M059J (cell line): ENCODE results near the gene MS4A10. TPM values are rescaled to one million over a fixed set of nuclear protein-coding genes. Genes with fewer than 3 reads are reported as not detected.

Experiments used
- DNase-seq: peaks from one replicate; pipeline ENCODE4 v3.0.0-alpha.2; 2012; ENCODE audit warnings: low read depth
- total RNA-seq: library from RNA; depleted of rRNA; stranded (reverse); fragments of >200 nt; shearing (Covaris generic); gene quantifications from 2 replicates; pipeline ENCODE4 v1.2.3, GENCODE V29; 2014

The MS4A10 gene
- total RNA-seq, 1 experiment from 2014 or later, result not detected

DNA sequence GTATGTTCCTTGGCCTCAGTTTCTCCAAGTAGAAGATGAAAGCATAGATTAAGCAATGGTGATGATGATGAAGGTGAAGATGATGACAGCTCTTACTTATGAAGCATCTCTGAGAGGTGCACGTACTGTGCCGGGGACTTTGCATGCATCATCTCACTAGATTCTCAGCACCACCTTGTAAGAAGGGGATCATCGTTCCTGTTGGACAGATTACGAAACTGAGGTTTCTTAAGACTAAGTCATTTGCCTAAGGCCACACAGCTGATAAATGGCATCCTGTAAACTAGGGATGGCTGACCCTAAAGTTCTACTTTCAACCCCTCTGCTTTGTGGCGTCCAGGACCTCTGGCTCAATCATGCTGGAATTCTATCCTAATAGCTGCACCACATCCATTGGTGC lies 19.8 kb upstream of the MS4A10 start:
- no peak for DNase-seq

DNA sequence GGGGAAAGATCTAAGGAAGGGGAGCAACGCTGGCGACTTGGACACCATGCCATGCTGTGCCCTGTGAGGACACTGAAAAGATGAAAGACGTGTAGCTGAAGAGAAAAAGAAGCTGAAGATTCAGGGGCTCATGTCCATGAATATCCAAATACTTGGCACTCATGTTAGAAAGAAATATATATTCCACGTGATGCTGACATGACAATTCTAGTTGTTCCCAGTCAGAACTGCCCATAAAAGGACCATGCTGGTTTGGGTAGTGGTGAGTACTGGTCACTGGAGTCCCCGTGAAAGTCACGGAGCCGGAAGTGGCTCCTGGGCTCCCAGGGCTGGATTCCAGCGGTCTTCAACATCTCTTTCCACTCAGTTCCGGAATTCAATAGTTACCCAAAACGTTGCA lies 18.6 kb upstream of the MS4A10 start:
- peak; percentile 31 for DNase-seq

DNA sequence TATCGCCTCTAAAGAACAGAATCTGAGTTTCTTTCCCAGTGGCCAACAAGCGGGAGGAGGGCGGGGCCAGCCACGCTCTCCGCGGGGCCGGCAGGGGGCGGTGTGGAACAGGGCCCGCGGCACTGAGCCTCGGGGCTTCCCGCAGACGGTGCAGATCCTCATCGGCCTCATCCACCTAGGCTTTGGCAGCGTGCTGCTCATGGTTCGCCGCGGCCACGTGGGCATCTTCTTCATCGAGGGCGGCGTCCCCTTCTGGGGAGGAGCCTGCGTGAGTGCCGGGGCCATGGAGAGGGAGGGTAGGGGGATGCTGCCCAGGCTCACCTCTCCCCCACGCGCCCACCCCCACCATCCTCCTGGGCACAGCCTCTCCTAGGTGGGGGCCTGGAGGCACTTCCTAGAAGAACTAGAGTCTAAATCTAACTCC lies 17.7 kb upstream of the MS4A10 start:
- no peak for DNase-seq

DNA sequence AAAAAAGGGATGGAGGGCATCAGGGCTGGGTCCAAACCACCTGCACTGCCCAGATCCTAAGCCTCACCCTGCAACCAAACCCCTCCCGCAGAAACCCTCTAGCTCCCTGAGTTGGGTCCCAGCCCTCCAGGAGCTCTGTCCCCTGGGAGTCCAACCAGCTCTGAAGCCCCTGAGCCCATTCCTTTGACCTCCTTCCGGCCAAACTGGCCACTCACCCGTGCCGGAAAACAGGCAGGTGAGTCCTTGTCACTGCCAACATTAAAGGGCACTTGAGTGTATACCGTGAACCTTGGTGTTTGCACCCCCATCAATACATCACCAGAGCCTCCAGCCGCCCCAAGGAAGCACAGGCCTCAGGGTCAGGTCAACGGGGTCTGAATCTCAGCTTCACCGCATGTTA lies 16.9 kb upstream of the MS4A10 start:
- no peak for DNase-seq

DNA sequence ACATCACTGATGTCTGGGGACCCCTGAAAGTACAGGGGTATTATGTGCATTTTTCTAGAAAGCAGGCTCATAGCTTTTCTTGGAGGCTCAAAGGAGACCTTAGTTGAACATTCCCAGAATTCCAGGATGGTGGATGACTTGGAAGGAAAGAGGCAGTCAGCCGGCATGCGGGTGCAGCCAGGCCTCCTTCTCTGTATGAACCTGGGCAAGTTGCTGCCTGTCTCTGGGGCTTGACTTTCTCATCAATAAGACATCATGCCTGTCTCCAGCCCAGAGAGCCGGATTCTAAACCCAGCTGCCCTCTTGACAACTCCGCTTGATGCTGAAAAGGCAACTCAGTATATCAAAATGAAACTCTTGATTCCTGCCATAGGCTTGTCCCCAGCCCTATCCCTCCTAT lies 15.9 kb upstream of the MS4A10 start:
- DNase-seq, result no peak

DNA sequence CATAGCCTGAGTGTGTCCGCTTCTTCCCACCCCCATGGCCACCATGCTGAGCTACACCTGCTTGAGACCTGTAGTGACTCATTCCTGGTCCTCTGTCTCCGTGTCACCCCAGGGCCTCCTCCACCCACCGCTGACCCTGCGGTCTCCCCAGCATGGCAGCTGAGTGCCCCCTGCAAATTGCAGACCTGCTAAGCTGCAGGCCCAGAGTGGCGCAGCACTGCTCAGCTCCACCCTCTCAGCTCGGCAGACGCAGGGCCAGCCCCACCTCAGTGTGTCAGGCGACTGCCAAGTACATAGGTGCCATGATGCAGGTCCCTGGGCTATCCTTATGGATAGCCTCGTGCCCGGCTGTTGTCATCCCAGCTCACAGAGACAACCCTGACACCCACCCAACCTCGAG lies 15.3 kb upstream of the MS4A10 start:
- no peak for DNase-seq

DNA sequence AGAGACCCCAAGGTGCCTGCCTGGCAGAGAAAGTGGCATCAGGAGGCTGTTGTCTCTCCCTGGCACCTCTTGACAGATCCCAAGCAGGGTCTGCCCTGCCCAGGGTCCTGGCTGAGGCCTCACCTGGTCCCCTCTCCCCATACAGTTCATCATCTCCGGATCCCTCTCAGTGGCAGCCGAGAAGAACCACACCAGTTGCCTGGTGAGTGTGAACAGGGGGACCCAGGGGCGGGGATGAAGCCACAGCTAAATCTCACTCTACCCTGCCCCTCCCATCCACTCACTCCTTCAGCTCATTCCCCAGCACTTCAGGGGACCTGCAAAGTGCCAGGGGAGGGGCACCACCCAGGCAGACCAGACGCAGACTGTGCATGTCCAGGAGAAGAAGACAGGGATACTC lies 14.0 kb upstream of the MS4A10 start:
- DNase-seq, result no peak

DNA sequence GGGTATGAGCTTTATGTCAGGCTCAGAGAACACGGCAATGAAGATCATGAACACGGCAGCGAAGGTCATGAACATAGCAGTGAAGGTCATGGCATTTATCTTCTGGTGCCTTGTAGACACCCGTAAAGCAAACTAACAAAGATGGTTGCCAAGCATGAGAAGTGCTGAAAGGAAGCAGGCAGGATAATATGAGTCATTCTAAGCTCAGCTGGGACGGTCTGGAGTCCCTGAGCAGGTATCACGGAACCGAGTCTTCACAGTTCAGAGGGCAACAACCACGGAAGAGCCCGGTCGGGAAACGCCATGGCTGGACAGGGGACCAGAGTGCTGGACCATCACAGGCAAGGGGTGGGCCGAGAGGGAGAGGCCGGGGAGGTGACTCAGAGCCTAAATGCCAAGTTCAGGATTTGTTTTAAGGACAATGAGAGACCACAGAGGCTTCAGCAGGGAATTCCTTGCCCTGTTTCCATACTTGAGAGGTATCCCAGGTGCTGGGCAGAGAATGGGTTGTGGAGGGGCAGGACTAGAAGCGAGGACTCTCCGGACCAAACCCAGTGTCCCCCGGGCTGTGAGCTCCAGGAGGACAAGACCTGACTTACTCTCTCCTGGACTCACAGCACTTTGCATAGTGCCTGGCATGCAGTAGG lies 13.1 kb upstream of the MS4A10 start:
- DNase-seq, result peak; percentile 56

DNA sequence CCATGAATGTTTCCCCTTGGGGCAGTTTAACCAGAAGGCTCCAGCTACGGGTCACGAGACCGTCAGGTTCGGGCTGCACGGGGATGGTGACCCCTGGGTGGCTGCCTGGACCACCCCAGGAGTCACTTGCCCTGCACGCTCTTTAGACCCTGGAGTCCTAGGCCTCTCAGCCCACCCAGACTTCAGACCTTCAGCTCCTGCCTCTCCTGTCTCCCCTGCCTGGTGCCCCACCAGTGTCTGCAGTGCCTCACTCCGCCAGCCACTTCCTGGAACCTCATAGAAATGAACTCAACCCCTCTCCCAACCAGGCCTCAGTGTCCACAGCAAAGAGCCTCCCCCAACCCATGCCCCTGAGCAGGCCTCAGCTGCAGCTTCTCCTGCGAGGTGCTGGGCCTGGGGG lies 12.5 kb upstream of the MS4A10 start:
- no peak for DNase-seq

DNA sequence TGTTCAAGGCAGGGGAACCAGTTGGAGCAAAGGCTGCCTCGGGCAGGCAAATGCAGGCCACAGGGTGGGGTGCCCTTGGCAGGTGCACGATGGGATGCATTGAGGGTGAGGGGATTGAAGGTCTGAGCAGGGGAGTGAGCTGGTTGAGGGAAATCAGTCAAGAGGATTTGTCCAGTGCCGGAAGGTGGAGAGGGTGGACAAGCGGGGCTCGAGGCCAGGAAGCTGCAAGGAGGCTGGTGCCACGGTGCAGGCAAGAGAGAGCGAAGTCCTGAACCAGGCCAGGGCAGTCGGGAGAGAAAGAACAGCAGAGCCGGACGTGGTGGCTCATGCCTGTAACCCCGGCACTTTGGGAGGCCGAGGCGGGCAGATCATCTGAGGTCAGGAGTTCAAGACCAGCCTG lies 10.4 kb upstream of the MS4A10 start:
- DNase-seq, result no peak

DNA sequence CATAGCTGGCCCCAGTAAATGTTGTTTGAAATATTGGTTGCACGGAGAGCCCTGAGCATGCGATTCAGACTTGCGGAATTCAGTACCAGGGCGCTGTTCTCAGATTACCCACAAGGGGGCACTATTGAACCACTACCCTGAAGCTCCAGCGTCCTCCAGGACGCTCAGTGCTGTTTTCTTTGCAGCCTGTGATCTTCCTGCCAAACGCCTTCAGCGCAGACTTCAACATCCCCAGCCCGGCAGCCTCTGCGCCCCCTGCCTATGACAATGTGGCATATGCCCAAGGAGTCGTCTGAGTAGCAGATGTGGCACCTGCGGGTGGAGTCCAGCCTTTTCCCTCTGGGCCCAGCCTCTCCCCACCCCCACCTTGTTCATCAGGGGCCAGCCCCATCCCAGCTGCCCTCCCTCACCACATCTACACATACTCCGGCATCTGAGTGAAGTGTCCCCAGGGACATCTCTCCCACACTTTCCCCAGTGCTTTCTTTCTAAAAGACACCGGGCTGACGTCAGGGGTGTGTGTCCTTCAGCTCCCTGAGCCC lies 9.6 kb upstream of the MS4A10 start:
- peak; percentile 81 for DNase-seq

DNA sequence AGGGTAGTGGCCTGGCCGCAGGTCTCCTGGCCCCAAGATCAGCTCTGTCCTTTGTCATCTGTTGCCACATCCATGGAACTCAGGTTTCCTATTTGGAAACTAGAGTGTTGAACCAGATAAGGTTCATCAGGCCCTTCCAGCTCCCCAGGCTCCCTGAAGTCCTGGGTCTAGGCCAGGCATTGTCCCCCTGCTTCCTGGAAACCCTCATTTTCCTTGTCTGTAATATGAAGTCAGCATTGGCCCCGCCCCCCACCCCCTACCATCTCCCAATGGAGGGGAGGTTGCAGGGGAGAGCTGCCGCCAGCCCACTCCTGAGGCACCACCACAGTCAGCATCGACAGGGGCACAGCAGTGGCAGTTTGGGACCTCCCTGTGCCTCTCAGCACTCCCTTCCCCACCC lies 9.0 kb upstream of the MS4A10 start:
- no peak for DNase-seq

DNA sequence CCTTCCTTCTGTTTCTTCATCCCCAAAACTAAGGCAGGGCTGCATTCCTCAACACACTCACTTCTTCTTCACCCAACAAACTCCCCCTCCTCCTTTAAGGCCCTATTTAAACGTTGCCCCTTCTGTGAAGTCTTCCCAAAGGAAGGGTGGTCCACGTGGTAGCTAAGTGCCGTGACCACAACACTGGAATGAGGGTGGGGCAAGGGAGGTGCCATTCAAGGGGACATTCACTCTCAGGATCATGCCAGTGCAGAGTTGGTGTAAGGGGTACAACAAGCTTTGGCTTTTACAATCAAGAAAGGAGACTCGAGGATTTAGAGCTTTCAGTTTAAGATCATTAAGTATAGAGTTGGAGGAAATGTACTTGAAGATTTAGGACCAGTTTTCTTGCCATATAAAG lies 8.0 kb upstream of the MS4A10 start:
- DNase-seq, result no peak

DNA sequence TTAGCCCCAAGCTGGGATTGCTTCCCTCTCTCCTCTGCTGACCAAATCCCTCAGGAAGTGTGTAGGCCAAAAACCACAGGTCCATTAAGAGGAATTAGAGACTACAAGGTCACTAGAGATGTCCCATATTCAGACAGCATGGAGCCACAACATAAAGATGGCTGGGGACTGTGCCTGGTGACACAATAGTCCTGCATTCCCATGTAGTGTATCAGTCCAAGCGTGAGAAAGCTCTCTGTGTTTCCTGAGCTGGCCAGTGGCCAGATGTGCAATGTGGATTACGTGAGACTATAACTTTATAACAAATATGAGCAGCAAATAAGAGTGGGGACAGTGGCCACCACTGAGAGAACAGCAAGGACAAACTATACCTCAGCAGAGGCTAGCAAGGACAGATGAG lies 7.6 kb upstream of the MS4A10 start:
- DNase-seq, result peak; percentile 88

DNA sequence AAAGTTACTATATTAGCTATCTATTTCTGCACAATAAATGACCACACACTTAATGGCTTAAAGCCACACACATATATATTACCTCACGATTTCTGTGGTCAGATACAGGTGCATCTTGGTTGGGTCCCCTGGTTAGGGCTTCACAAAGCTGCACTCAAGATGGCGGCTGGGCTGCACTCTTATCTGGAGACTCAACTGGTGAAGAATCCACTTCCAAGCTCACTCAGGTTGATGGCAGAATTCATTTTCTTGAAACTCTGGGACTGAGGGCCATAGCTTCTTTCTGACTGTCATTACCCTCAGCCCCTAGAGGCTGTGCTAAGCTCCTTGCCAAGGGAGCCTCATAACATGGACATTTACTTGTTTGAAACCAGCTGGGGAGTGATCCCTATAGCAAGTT lies 5.1 kb upstream of the MS4A10 start:
- DNase-seq, result no peak

DNA sequence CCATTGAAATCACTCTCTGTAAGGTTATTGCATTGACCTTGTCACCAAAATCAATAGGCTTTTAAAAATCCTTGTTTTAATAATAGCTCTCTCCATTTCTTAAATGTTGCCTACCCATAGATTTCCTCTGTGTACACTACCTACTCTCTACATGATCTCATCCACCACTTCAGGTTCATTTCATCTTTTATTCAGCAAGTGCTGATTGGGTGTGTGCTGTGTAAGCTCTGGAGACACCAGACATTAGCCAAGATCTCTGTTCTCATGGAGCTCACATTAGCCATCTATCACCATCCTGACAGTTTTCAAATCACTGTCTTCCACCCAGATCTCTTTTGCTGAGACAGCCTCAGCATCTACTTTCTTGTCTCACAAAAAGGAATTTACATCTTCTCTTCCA lies 4.4 kb upstream of the MS4A10 start:
- DNase-seq, result no peak

DNA sequence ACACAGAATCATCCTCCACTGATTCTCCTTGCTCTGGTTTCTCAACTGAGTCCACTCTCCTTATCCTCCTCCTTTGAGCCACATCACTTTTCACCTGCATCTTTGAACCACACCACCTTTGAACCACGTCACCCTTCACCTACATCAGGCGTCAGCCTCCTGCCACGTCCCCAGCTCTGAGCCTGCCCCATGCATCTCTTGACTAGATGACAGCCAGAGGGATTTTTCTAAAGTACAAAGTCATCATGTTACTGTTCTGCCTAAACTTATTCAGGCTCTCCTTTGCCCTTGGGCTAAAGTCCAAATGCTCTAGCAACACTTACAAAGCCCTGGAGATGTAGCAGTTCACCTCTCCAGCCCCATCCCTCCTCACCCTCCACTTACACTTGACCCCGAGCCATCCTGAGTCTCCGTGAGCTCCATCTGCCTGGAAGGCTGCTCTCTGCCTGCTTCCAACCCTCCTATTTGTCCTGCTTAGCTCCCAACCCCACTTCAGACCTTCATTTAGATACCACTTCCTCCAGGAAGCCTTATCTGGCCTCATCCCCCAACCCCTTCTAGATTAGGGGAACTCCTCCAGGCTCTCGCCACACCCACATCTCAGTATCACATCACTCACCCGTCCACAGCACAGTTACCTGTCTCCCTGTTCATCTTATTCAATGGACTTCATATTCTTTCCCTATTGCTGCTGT lies 3.7 kb upstream of the MS4A10 start:
- no peak for DNase-seq

DNA sequence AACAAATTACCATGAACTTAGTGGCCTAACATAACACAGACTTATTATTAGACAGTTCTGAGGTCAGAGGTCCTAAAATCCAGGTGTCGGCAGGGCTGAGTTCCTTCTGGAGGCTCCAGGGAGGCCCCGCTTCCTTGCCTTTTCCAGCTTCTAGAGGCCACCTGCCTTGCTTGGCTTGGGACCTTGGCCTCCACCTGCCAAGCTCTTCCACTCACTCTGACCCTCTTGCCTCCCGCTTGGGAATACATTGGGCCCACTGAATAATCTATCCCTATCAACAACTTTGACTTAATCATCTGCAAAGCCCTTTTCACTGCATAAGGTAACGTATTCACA lies 3.2 kb upstream of the MS4A10 start:
- DNase-seq, result no peak

DNA sequence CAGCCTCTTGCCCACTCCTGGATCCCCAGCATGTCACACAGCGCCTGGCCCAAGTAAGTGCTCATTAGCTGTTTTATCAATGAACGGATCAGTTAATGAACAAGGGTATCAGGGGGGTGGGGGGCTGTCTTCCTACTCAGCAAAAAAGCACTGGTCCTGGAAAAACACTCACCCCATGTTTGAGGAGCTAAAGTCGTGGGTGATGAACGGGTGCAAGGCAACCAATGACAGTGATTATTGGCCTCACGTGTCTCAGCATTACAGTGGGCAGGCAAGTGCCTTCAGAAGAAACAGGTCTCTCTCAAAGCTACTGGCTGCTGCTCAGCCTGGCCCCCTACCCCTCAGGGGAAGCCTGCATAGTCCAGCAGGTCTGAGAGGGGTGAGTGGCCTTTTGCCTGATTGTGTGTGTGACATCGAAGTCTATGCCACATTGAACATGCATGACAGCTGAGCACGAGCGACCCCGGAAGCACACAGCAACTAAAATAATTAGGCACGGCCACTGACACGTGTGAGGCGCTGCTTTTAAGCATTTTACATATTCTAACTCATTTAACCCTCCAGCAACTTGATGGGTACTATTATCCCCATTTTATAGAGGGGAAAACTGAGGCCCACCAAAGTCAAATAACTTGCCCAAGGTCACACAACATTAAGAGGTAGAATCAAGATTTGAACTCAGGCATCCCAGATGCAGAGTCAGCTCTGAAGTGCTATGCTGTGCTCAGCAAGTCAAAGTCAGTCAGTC lies 2.6 kb upstream of the MS4A10 start:
- DNase-seq, result no peak

DNA sequence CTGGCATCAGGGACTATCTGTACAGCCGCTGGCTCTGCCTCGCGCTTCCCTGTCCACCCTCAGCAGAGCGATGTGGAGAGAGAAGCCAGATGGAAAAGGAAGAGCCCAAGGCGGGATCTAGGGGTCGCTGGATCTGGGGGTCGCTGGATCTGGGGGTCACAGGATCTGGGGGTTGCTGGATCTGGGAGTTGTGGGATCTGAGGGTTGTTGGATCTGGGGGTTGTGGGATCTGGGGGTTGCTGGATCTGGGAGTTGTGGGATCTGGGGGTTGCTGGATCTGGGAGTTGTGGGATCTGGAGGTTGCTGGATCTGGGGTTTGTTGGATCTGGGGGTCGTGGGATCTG lies 2.0 kb upstream of the MS4A10 start:
- no peak for DNase-seq

DNA sequence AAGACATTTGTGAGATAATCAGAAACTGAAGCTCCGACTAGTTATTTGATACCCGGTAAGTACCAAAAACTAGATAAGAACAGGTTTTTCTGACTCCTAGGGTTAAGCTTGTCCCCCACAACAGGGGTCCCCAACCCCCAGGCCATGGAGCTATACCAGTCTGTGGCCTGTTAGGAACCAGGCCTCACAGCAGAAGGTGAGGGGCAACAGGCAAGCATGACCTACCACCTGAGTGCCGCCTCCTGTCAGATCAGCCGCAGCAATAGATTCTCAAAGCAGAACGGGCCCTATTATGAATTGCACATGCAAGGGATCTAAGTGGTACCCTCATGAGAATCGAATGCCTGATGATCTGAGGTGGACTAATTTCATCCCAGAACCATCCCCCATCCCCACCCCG lies 1.2 kb upstream of the MS4A10 start:
- no peak for DNase-seq

DNA sequence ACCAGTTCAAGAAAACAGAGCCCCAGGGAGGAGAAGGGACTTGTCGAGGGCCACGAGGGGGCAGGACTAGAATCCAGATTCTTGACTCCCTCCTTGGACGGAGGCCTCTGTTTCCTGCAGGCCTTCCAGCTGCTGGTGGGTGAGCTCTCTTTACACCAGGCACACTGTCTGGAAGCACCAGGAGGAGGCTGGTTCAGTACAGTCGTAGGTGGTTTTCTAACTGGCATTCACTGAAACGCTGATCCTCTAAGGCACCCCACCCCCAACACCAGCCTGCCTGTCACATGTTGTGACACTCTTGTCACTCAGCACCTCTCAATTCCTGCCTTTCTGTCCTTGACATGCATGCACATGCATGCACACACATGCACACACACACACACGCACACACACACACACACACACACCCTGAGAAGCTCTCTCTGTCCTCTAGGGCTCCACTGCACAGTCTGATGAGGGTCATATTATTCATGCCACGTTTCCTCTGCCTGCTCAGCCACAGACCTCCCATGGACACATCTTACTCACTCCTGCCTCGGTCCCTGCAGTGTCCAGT lies 751 bp downstream of the MS4A10 start:
- DNase-seq, result peak; percentile 69
